NCI-H1436 (cell line): ENCODE results near the gene UVSSA.

ENCODE experiments used
- DNase-seq: peaks from one replicate; lab custom pipeline; 2025; lab: John Stamatoyannopoulos, UW

The UVSSA gene, protein sequence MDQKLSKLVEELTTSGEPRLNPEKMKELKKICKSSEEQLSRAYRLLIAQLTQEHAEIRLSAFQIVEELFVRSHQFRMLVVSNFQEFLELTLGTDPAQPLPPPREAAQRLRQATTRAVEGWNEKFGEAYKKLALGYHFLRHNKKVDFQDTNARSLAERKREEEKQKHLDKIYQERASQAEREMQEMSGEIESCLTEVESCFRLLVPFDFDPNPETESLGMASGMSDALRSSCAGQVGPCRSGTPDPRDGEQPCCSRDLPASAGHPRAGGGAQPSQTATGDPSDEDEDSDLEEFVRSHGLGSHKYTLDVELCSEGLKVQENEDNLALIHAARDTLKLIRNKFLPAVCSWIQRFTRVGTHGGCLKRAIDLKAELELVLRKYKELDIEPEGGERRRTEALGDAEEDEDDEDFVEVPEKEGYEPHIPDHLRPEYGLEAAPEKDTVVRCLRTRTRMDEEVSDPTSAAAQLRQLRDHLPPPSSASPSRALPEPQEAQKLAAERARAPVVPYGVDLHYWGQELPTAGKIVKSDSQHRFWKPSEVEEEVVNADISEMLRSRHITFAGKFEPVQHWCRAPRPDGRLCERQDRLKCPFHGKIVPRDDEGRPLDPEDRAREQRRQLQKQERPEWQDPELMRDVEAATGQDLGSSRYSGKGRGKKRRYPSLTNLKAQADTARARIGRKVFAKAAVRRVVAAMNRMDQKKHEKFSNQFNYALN

DNA sequence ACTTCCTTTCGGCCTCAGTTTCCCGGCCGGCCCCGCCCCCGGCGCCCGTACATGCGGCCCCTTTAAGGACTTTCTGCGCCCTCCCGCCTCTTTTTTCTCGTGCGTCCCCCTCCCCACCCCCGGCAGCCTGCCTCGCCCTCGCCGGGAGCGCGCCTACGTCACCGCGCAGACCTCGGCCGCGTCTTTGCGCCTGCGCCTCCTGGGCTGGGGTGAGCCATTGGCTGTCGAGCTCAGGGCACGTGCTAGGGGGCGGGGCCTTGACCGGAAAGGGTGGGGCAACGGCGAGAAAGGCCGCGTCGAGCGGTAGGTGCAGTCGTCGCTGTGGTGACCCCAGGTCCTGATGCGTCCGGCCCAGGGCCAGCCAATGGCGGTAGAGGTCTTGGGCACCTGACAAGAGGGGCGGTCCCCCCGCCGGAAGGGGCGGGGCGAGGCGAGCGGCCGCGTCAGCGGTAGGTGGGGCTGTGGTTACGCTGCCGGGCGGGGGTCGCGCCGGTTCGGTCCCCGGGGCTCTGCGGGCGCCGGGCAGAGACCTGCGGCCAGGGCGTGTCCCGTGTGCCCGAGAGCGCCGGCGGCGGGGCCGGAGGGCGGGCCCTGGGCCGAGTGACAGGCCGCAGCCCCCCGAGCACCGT is at the start of gene UVSSA:
TSS of gene UVSSA (plus strand) at position 428 of the 629 bp plus-strand sequence. CDS start 884 bp downstream, outside the sequence.
- peak; percentile 98 for DNase-seq

DNA sequence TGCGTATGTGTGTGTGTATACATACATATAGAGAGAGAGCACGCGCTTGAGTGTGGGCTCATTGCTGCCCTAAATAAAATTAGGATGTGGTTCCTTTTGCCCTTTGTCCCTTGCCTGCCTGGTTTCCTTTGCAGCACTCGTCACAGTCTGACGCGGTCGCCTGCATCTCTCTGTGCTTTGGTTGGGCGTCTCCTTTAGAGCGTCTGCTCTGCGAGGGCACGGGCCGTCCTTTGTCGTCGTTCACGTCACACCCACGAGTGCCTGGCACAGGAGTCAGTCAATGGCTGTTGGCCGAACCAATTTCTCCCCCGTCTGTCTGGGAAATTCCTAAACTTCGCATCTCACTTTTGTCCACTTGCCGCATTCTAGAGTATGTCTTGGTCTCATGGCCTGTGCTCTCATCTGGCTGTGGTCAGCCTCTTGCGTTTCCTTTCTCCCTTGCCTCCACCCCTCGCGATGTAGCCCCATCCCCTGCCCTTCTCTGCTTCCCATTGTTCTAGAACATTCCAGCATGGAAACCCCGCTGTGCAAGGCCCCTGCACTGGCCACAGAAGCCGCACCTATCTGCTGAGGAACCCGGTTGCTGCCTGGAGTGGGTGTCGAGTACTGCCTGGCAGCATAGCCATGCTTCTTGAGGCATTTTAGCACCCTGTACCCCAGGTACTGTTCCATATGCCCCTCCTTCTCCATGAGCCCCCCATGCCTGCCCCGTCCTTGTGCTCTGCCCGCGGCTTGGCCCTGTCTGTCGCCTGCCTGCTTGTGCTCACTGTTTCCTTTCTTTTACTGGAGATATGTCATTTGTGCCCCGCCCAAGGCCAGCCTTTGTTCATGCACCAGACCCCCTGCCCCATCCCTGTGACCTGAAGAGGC is 49.3 kb upstream of the UVSSA start:
- no peak for DNase-seq

DNA sequence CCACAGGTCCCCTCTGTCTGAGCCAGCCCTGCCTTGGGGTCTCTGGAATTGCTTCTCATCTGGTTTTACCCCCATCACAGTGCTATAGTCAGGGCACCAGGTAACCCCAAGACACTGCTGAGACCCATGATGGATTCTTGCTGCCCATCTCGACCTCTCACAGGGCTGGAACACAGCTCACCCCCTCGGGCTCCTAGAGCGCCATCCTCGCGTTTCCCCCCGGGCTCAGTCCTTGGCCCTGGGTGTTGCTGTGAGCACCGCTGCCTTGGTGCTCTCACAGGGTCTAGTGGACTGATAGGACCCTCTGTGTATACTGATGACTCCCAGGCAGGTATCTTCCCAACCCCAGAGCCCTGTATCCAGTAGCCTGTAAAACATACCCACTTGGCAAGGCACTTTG is 48.5 kb upstream of the UVSSA start:
- DNase-seq: no peak

GRCh38 chr4:1299301-1299860 is 47.6 kb upstream of the UVSSA start:
- DNase-seq: no peak

- DNase-seq: no peak
Observed at GRCh38 chr4:1300466-1301455, 46.2 kb upstream of the UVSSA start.

DNA sequence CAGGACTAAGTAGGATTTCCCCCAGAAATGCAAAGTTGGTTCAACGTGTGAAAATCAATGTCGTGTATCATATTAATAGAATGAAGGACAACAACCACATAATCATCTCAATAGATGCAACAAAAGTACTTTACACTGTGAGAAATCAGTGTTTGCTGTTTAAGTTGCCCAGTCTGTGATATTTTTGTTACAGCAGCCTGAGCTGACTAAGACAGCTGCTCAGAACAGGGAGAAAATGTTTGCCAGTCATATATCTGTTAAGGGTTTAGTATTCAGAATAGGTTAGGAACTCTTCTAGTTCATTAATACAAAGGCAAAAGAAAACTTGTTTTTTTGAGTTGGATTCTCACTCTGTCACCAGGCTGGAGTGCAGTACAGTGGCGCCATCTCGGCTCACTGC is 44.8 kb upstream of the UVSSA start:
- DNase-seq: no peak

DNA sequence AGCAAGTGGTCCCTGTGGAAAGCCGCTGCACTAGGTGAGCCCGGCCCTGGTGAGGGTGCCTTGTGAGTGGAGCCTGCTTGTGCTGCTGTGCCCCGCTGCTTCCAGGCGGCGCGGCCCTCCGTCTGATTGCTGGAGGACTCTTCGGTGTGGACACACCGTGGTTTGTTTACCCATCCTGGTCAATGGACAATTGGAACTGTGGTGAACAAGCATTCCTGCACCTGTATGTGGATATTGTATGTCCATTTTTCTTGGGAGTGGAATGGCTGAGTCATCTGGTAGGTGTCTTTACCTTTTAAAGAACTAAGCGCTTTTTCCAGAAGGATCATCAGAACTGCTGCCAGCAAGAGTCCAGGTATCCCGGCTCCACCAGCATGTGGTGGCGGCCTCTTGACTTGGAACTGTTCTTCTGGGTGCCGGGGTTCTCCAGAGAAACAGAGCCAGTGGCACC is 41.7 kb upstream of the UVSSA start:
- DNase-seq: no peak

DNA sequence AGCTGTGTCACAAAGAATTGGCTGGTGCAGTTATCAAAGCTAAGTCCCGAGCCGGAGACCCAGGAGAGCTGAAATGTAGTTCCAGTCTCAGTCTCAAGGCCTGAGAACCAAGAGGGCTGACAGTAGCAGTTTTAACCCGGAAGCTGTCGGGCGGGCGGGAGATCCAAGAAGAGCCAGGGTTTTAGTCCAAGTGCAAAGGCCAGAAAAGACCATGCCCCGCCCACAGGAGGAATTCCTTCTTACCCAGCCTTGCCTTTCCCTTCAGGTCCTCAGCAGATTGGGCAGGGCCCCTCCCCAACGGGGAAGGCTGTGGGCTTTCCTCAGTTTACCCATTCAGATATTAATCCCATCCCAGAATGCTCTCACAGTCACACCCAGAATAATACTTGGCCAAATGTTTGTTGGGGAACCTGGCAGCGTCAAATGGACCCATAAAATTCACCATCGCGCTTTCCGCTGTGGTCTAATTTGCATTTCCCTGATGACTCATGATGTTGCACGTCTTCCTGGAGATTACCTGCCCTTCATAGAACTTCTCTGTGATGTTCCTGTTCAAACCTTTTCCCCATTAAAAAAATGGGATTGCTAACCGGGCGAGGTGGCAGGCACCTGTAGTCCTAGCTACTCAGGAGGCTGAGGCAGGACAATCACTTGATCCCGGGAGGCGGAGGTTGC is 41.1 kb upstream of the UVSSA start:
- no peak for DNase-seq

DNA sequence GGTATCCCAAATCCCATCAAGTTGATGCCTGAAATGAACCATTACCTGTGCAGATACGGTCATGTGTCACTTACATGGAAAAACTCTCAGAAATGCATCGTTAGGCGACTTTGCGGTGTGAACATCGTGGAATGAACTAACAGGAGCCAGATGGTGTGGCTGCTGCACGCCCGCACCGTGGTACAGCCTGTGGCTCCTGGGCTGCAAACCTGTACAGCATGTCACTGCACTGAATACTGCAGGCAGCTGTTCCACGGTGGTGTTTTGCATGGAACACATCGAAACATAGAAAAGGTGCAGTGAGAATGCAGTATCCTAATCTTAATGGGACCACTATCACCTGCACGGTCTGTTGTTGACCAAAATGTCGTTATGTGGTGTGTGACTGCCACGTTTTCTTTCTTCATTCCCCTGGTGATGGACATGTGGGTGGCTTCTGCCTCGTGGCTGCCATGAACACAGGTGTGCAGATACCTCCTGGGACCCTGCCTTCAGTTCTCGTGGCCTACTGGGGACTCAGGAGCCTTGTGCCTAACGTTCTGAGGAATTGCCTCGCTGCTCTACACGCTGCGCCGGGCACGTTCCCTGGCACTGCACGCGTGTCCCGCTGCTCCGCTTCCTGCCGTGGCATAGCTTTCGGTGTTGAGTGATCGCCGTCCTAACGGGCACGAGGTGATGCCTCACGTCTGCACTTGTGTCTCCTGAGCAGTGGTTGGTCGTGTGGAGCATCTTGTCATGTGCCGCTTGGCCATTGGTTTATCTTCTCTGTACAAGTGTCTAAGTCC is 38.9 kb upstream of the UVSSA start:
- no peak for DNase-seq

DNA sequence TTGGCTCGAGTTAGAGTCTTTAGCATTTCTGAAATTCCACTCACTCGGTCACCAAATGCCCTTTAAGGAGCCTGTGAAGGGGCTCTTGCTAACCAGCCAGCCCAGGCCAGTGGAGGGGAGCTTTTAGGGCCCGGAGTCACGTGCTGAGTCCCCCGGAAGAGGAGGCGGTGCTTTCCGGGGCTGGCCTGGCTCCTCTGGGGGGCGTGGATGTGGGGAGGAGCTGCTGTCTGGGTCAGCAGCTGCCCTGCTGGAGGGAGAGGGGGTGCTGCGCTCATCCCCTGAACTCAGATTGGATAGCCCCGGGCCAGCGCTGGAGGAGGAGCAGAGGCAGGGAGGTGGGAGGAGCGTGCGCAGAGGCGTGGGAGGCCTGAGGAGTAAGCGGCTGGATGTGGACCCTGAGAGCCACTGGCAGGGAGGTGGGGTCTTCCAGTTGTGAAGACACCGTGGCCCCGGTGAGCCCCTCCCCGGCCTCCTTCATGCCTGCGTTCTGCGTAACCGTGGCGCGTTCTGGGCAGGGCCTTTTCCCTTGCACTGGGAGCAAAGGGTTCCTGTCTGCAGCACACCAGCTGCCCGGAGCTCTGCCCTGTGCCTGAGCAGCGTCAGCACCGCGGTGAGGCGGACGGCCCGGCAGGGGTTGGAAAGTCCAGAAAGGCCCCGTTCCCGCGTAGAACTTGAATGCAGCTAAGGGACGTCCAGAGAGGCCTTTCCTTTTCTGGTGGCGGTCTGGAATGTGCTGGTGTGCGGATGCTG is 37.6 kb upstream of the UVSSA start:
- no peak for DNase-seq

DNA sequence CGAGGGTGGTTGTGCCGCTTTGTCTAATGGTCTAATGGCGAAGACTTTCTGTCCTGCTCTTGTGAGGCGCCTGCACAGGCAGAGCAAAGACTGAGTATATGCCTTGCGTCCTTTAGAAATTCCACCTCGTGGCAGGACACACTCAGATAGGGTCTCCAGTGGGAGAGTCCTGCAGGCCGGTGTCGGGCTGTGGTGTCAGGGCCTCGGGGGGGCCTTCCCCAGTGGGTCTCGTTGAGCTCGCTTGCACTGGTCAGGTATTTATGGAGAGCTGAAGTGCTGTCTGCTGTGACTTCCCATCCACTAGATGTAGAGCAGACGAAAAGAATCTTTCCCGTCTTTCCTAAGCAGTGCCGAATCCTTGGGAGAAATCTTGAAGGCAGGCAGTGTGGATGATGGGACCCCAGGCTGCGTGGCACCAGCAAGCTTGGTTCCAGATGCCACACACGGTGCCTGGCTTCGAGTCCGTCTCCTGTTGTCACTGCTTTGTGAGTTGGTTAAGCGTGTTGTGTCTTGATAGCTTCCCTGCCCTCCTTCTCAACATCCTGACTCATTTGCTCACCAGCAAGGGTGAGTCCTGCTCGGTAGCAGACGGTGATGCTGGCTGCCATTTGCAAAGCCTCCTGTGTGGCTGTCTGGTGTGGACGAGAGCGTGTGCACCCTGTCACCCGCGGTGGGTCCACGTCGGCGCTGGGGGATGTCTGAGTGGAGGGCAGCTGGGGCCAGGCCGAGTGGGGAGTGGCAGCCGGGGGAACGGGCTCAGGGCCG is 36.8 kb upstream of the UVSSA start:
- DNase-seq: no peak

- no peak for DNase-seq
Observed at GRCh38 chr4:1310796-1311631, 36.0 kb upstream of the UVSSA start.

DNA sequence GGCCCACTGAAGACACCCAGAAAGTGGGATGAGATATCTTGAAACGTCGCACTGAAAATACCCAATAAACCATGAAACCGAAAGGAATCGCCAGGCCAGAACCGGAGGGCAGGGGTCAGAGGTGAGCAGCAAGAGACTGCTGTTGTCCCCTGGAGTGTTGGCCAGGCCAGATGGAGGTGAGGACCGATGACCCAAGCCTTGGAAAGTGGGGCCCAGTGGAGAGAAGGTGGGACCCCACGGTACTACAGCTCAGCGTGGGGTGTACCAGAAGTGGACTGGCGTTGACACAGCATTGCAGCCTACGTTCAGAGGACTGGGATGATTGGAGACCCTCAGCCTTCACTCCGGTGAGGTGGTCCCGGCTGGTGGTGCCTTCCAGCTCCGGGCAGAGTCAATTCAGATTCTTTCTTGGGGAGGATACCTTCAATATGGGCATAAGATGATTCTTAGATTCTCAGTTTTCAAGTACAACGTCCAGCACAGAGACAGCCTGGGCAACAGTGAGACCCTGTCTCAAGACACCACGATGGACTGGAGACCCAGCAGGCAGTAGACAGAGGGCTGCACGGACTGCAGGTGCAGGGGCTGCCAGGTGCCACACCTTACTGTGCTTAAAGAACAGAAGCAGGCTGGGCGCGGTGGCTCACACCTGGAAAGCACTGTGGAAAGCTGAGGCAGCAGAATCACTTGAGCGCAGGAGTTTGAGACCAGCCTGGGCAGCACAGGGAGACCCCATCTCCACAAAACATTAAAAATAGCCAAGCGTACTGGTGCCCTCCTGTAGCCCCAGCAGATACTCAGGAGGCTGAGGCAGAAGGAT is 34.0 kb upstream of the UVSSA start:
- no peak for DNase-seq

GRCh38 chr4:1315306-1315705 is 31.7 kb upstream of the UVSSA start:
- DNase-seq: no peak

- DNase-seq: no peak
Observed at GRCh38 chr4:1315836-1316536, 31.0 kb upstream of the UVSSA start.
